Effector CD8-positive, alpha-beta T cell (primary cell): ENCODE data around the gene ACP3.

Experiments
- DNase-seq: peaks from one replicate; lab custom pipeline; 2025; lab: John Stamatoyannopoulos, UW

ACP3 gene

DNA sequence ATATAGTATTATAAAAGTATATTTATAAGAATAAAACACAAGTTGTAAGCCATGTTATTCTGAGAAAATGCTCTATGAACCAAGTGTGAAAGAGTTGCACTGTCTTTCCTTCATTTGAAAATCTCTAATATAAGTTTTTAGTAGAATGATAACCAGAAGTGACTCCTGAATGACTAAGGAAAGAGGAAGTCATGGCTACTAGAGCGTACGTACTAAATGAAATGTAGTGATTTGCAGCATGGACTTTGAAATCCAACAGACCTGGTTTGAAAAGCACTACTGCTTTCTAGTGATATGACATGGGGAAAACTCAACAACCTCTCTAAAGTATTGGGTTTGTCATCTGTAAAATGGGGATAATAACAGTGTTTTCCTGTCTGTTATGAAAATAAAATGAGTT is 89.8 kb downstream of the ACP3 start:
- no peak for DNase-seq
